Endothelial cell of umbilical vein (primary cell): ENCODE data around the gene CUTA. TPM values are rescaled to one million over a fixed set of nuclear protein-coding genes. Genes with fewer than 3 reads are reported as not detected.
A peak's percentile ranks its signal among the peaks of the same experiment; 100 is the strongest.

ENCODE experiments used
- BruUV-seq: library from RNA; stranded (reverse); fragments of 400-500 nt; replicated peaks from 2 replicates; lab custom pipeline; 2021; lab: Mats Ljungman, UMichigan
- CTCF ChIA-PET: fragments of 300-600, 350-600 bp; sonication (Branson Sonifier 250); formaldehyde crosslinking; loops from one replicate; lab custom pipeline; 2021; ENCODE audit warnings: antibody characterized with exemption, inconsistent platforms; lab: Charles Lee
- POLR2A ChIA-PET: fragments of 300-600, 350-600 bp; sonication (Branson Sonifier 250); formaldehyde crosslinking; loops from one replicate; lab custom pipeline; 2021; ENCODE audit warnings: antibody characterized with exemption, inconsistent platforms; lab: Charles Lee
- DNase-seq: peaks from one replicate; pipeline ENCODE4 v3.0.0-alpha.2; 2011; ENCODE audit warnings: low read depth, low spot score
- FAIRE-seq: peaks from 2 replicates; lab custom pipeline; 2011; peaks lifted over from hg19 to GRCh38; lab: Jason Lieb, UNC
- H2AFZ ChIP-seq: 2 replicates; pipeline ENCODE4 v1.6.0; 2012; ENCODE audit warnings: low read depth, low read length, control low read depth, inconsistent platforms
- H3K27ac ChIP-seq: 2 replicates; pipeline ENCODE4 v1.5.1; 2011; ENCODE audit warnings: low read depth, mild to moderate bottlenecking, control low read depth, low read length, moderate library complexity; ENCODE audit not compliant: insufficient read depth
- H3K27me3 ChIP-seq, 2 experiments: 2 replicates each; pipeline versions ENCODE4 v1.6.0 to v1.6.1; 2011; ENCODE audit warnings: low read length in 2 of 2, mixed read lengths in 1 of 2; ENCODE audit not compliant: control insufficient read depth in 2 of 2, insufficient read depth in 2 of 2
- H3K36me3 ChIP-seq, 2 experiments: 2 replicates in 1 of 2; 3 replicates in 1 of 2; pipeline ENCODE4 v1.5.1; 2011; ENCODE audit warnings: low read length in 2 of 2, mild to moderate bottlenecking in 1 of 2, moderate library complexity in 1 of 2; ENCODE audit not compliant: control insufficient read depth in 2 of 2, insufficient read depth in 2 of 2; ENCODE audit errors: extremely low read depth in 1 of 2
- H3K4me1 ChIP-seq: 3 replicates; pipeline ENCODE4 v1.5.1; 2011; ENCODE audit warnings: mild to moderate bottlenecking, low read length; ENCODE audit not compliant: control insufficient read depth, insufficient read depth; ENCODE audit errors: extremely low read depth
- H3K4me2 ChIP-seq: 2 replicates; pipeline ENCODE4 v1.6.1; 2011; ENCODE audit warnings: low read length, control low read depth, mixed read lengths; ENCODE audit not compliant: insufficient read depth
- H3K4me3 ChIP-seq, 3 experiments: fragments of 200-600 bp in 1 of 3; sonication (generic), shearing (Covaris generic) in 1 of 3; replicated peaks in 1 of 3; 2 replicates each; pipeline ENCODE4 v1.5.1; 2011 to 2016; ENCODE audit warnings: control low read depth in 3 of 3, low read length in 3 of 3, mild to moderate bottlenecking in 2 of 3, inconsistent platforms in 1 of 3, low read depth in 1 of 3, moderate library complexity in 1 of 3; ENCODE audit not compliant: insufficient read depth in 1 of 3
- H3K79me2 ChIP-seq: 2 replicates; pipeline ENCODE4 v1.6.0; 2012; ENCODE audit warnings: low read length, inconsistent platforms; ENCODE audit not compliant: control insufficient read depth, insufficient read depth
- H3K9ac ChIP-seq: replicated peaks from 2 replicates; pipeline ENCODE3; 2011; ENCODE audit warnings: low read length, control low read depth; ENCODE audit not compliant: insufficient read depth; ENCODE audit errors: extremely low read depth
- H3K9me1 ChIP-seq: replicated peaks from 3 replicates; pipeline ENCODE4 v1.6.0; 2011; ENCODE audit warnings: mild to moderate bottlenecking, low read length; ENCODE audit not compliant: control insufficient read depth, insufficient read depth; ENCODE audit errors: extremely low read depth
- H3K9me3 ChIP-seq: replicated peaks from 2 replicates; pipeline ENCODE4 v1.5.1; 2012; ENCODE audit warnings: low read length, inconsistent platforms; ENCODE audit not compliant: control insufficient read depth, insufficient read depth
- H4K20me1 ChIP-seq: replicated peaks from 2 replicates; pipeline ENCODE3; 2011; ENCODE audit warnings: mild to moderate bottlenecking, low read length; ENCODE audit not compliant: control insufficient read depth, insufficient read depth; ENCODE audit errors: extremely low read depth
- CTCF ChIP-seq, 2 donors: IDR thresholded peaks; 1 replicate in 1 of 2; 2 replicates in 1 of 2; pipeline ENCODE4 v1.5.1; 2011; ENCODE audit warnings: low read length in 2 of 2, mild to moderate bottlenecking in 2 of 2, moderate library complexity in 2 of 2, control low read depth in 1 of 2, inconsistent platforms in 1 of 2, low read depth in 1 of 2; ENCODE audit not compliant: insufficient read depth in 1 of 2; ENCODE audit errors: extremely low read depth in 1 of 2
- EZH2 ChIP-seq: IDR thresholded peaks from 2 replicates; pipeline ENCODE4 v1.6.1; 2012; ENCODE audit warnings: borderline replicate concordance, low read depth, mild to moderate bottlenecking, moderate library complexity, low read length, inconsistent platforms; ENCODE audit not compliant: severe bottlenecking
- FOS ChIP-seq: IDR thresholded peaks from 2 replicates; pipeline ENCODE4 v1.6.1; 2011; ENCODE audit warnings: mild to moderate bottlenecking, low read length, moderate library complexity, borderline replicate concordance; ENCODE audit not compliant: insufficient read depth
- GATA2 ChIP-seq: IDR thresholded peaks from 2 replicates; pipeline ENCODE4 v1.7.0; 2011; ENCODE audit warnings: low read depth, mild to moderate bottlenecking, moderate library complexity, mixed read lengths, low read length; ENCODE audit not compliant: insufficient read length, insufficient read depth
- JUN ChIP-seq: IDR thresholded peaks from 2 replicates; pipeline ENCODE4 v1.6.1; 2011; ENCODE audit warnings: borderline replicate concordance, low read depth; ENCODE audit not compliant: insufficient read length, insufficient read depth
- MAX ChIP-seq: IDR thresholded peaks from 2 replicates; pipeline ENCODE4 v1.6.1; 2011; ENCODE audit not compliant: insufficient read depth, insufficient read length
- MYC ChIP-seq: IDR thresholded peaks from one replicate; pipeline ENCODE4 v1.6.1; 2011; ENCODE audit warnings: mild to moderate bottlenecking, low read depth, low read length
- POLR2A ChIP-seq: IDR thresholded peaks from 2 replicates; pipeline ENCODE4 v1.6.1; 2012; ENCODE audit warnings: low read depth, mild to moderate bottlenecking, control low read depth, low read length
- POLR2AphosphoS5 ChIP-seq: IDR thresholded peaks from 2 replicates; pipeline ENCODE4 v1.6.1; 2012; ENCODE audit warnings: low read depth, mild to moderate bottlenecking, control low read depth, low read length, moderate library complexity; ENCODE audit not compliant: insufficient read depth
- dilution Hi-C: fragments of 300-500 bp; cut with MboI; formaldehyde crosslinking; loops from one replicate; pipeline ENCODE4 v1.15.0; 2019; ENCODE audit warnings: low sequenced_read_pairs; ENCODE audit not compliant: extremely low pct_ligation_motif_present
- intact Hi-C: fragments of 100-400 bp; cut with micrococcal nuclease; formaldehyde crosslinking; loops from one replicate; pipeline ENCODE4 v1.10.0; 2022
- polyA plus RNA-seq, 4 experiments: library from polyadenylated mRNA; depleted of rRNA in 3 of 4; stranded (reverse) in 3 of 4; unstranded in 1 of 4; fragments of >200 nt; gene quantifications; 2 replicates each; pipeline versions ENCODE4 v1.2.1 to v1.2.3, GENCODE V29; 2011 to 2012; ENCODE audit warnings: missing spikeins in 1 of 4
- total RNA-seq: library from RNA; stranded (reverse); gene quantifications from 2 replicates; pipeline ENCODE4 v1.2.3, GENCODE V29; 2021

CUTA gene
- total and polyA plus RNA-seq, 2 donors (not counting 3 experiments of a cell fraction or from before 2014, with no cell fraction given): 133 to 202 TPM

- no peak for TF ChIP-seq POLR2AphosphoS5
- TF ChIP-seq FOS: no peak
- no peak for TF ChIP-seq MAX
- TF ChIP-seq CTCF (IDR thresholded peaks at IDR 0.05; ENCODE audit: extremely low read depth in 1 of 2, insufficient read depth in 1 of 2, low read depth in 1 of 2, low read length in 2 of 2): no peak
- TF ChIP-seq JUN: no peak
- no peak for TF ChIP-seq EZH2
- TF ChIP-seq GATA2: no peak
- no peak for TF ChIP-seq POLR2A
- TF ChIP-seq MYC: no peak
- H3K9me3 ChIP-seq: no peaks in the 10 kb centered on the region
- no peaks in the 10 kb centered on the region for H3K9me1 ChIP-seq
- BruUV-seq: TSS peak; percentile 71
- H3K79me2 ChIP-seq: peaks cover 51% of the 10 kb centered on the region
- H3K4me1 ChIP-seq: peaks cover 26% of the 10 kb centered on the region
- intact Hi-C loops: loop anchor here (1.0 to 5.0 kb wide), 5 partner anchors 18 to 100 kb away; partner anchors contain the start of gene ZBTB9
- peak overlapping the region; percentile 46 for H3K27ac ChIP-seq
- FAIRE-seq: peak; percentile 55
- H3K27me3 ChIP-seq: no peaks in the 10 kb centered on the region
- H3K4me2 ChIP-seq: peak overlapping the region; percentile 64
- H3K4me3 ChIP-seq: peak overlapping the region; percentile 73 to 85 (median 84)
- peaks cover 0 to 2% of the 10 kb centered on the region in 2 experiments for H3K36me3 ChIP-seq
- ChIA-PET CTCF (interaction anchor here (2.0 kb wide), 1 partner anchor 15 kb away, joined by 7 read pairs; no protein-coding TSS in a partner anchor), POLR2A (no interaction called here)
- dilution Hi-C loops: no loop called here
- no peaks in the 10 kb centered on the region for H4K20me1 ChIP-seq
- peak; percentile 28 for DNase-seq
- peak overlapping the region; percentile 55 for H3K9ac ChIP-seq
- peak overlapping the region; percentile 82 for H2AFZ ChIP-seq
These were observed 25.8 kb downstream of the CUTA start for GRCh38 chr6:33391922-33392594.
